GM21390 (cell line): Measurements from ENCODE around the gene LAMA4.
"Not testable (repeated sequence)": the region's sequence is repeated elsewhere in the genome, so short reads cannot be mapped to it uniquely, and the experiment has no call there.

Experiments
- ATAC-seq: cut with Tn5 transposase; IDR thresholded peaks from one replicate; pipeline ENCODE4 v1.9.1; 2021; ENCODE audit not compliant: unreplicated experiment

Gene LAMA4

GRCh38 chr6:112215488-112216284 lies 38.7 kb downstream of the LAMA4 start:
- ATAC-seq, result no peak

DNA sequence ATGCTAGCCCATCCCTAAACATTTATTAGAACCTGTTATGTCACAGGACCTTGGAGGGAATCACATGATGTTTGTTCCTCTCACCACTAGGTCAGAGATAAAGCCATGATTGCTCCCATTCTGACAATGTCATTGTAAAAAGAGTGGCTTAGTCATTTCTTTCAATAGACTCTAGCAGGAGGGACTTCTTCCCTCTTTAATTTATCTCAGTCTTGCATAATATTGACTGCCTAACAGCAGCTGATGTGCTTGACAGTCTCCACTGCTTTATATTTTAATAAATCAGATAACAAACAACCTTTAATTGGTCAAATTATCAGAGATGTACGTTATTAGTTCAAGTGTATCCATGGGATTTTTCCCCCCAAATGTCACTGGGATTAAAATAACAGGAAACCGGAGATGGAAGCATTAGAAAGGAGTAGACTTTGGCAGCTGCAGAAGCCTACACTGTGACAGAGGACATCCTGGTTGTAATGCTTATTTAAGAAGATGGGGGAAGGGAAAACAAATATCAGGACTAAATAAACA lies 39.6 kb downstream of the LAMA4 start:
- no peak for ATAC-seq

DNA sequence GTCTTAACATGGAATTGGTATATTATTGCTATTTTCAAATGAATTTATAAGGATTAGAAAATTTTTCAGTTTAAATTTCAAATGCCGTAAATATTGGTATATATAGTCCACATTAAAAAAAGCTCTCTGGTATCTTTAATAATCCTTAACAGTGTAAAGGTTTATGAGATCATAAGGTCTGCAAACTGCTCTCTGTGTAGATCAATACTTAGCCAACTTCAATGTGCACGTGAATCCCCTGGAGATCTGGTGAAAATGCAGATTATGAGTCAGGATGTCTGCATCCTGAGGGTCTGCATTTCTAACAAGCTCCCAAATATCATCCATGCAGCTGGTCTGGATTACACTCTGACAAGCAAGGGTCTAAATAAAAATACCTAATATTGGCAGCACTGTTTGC lies 43.5 kb downstream of the LAMA4 start:
- ATAC-seq, result no peak

DNA sequence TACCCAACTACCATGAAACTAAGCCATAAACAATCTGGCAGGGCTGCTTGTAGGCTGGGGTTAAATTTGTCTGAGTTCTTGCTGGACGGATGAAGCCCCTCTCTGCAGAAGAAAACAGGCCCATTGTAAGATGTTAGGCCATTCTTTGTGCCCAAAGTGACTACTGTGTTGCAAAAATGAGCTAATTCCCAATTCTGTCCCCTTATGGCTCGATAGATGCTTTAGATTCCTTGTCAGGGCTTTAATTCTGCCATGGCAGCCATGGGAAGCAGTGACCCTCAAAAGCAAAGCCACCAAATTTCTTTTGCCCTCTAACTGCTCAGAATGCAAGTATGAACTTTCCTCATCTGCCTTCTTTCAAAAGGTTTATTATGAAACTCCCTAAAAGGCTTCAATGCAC lies 45.2 kb downstream of the LAMA4 start:
- ATAC-seq, result no peak

DNA sequence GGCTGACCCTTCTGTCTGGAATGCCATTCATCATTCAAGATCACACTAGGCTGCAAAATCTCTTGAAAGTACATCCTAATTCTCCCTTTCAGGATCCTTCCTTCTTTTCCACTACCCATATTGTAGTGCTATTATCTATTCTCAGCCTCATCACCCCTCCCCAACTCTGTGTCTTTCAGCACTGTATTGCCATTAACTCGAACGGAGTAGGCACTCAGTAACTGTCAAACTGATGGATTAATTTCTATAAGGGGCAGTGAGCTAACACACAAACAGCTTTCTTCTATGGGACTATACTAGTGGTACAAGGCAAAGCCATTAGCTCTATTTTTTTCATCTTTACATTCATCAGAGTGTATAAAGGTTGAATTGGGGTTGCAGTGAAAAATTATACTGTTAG lies 46.6 kb downstream of the LAMA4 start:
- no peak for ATAC-seq

DNA sequence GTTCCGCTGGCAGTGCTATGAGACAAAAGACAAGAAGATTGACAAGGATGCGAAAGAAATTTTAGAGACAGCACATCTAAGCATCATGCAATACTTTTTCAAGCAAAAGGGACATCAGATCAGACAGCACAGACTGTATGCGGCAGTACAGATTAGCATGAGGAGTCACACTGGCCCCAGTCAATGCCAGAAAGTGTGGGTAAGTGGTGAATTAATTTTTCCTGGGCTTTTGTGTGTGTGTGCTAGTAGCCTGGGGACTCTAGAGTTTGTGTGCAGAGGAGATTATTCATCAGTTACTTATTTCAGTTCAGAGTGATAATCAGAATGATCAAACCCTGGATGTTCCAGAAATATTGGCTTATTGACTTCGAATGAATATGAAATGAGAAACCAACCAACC lies 47.2 kb downstream of the LAMA4 start:
- ATAC-seq, result no peak

DNA sequence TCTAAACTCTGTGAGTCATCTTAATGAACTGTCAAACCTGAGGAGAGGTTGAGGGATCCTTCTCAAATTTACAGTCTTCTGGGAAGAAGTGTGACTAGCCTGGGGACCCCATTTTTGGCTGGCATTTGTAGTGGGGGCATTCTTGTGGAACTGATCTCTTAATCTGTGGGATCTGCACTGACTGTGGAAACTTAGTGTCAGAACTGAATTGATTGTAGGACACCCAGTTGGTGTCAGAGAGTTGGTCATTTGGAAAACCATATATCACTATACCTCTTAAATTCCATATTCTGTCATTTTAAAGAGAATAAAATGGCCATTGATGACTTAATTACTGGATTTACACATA lies 48.3 kb downstream of the LAMA4 start:
- ATAC-seq, result no peak

- no peak for ATAC-seq
Measured at GRCh38 chr6:112205427-112206109, 48.8 kb downstream of the LAMA4 start.

DNA sequence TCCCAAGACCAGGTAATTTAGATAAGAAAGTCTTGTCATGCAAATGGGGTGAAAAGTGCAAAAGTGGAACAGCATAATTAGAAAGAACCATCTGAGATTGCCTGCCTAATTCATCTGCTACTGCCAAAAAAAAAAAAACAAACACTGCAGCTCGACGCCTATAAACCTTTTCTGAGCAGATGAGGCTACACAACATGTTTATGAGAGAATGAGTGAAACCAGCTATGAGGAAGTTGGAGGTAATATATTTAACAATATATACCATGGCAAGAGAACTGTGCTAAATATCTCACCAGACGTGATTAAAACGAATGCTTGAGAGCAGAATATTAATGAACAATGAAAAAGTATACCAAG lies 50.0 kb downstream of the LAMA4 start:
- no peak for ATAC-seq

- no peak for ATAC-seq
Measured at GRCh38 chr6:112203577-112204349, 50.6 kb downstream of the LAMA4 start.

GRCh38 chr6:112202639-112203341 lies 51.6 kb downstream of the LAMA4 start:
- peak; percentile 79 for ATAC-seq

- ATAC-seq, result not testable (repeated sequence)
Measured at GRCh38 chr6:112200185-112200914, 54.0 kb downstream of the LAMA4 start.

GRCh38 chr6:112199001-112199403 lies 55.4 kb downstream of the LAMA4 start:
- no peak for ATAC-seq

DNA sequence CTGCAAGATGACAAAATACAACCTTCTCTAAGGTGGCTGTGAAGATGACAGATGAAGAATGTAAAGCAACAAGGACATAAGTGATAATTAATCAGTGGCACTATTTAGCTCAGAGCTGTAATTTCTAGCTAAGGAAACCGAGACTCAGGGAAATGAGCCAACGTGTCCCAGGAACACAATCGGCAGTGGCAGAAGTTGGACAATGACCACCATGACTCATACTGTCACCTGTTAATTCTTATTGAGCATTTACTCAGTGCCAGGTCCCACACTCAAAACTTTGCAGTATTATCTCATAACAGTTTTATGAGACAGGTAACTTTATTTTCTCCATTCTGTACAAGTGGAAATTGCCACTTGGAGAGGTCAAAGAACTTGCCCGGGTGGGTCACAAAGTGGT lies 55.8 kb downstream of the LAMA4 start:
- ATAC-seq, result no peak

GRCh38 chr6:112197636-112198035 lies 56.7 kb downstream of the LAMA4 start:
- ATAC-seq, result no peak

DNA sequence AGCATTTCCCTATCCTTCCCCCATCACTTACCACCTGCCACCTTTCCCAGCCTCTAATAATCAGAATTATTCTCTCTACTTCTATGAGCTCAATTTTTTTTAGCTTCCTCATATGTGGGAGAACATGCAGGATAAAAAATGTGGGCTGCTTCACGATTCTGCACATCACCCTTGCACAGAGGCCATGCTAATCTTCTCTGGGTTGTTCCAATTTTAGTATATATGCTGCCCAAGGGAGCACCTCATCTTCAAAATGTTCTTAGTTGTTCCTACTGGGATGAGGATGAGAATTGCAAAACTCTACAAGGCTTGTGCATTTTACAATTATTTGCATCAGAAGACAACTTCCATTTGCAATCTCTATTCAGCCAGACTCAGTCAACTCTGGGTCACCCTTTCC lies 58.1 kb downstream of the LAMA4 start:
- no peak for ATAC-seq

- no peak for ATAC-seq
Measured at GRCh38 chr6:112195166-112195565, 59.2 kb downstream of the LAMA4 start.

DNA sequence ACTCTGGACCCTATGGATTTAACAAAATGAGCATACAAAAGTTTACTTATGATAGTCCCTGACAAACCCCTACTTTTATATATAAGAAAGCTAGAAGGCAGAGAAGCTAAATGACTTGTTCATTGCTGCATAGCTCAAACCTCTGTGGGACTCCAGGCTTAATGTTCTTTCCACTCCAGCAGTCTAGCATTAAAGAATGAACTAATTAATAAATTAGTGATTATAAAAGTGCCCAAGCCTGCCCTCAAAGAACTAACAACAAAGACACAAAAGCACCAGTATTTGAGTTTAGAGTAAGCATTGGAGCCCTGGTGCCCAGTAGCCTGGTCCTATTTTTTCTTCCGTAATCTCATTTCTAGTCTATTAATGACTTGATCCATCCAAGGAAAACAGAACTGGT lies 59.9 kb downstream of the LAMA4 start:
- ATAC-seq, result no peak

- ATAC-seq, result no peak
Measured at GRCh38 chr6:112193535-112194051, 60.8 kb downstream of the LAMA4 start.

- ATAC-seq, result no peak
Measured at GRCh38 chr6:112193117-112193516, 61.2 kb downstream of the LAMA4 start.
